Spleen (tissue), 7 donors: ENCODE data around the gene RIOX2.

Experiments used
- POLR2AphosphoS5 ChIP-seq, 3 donors: sonication (generic); formaldehyde crosslinking; IDR thresholded peaks; one replicate each; pipeline ENCODE4 v1.5.1; 2017; ENCODE audit warnings: antibody characterized with exemption in 3 of 3
- TF ChIP-seq, protein P1 (sequence below), 11 experiments: fragments of 200-600 bp in 7 of 11; fragments of 450-650 bp in 4 of 11; sonication (generic) in 4 of 11; IDR thresholded peaks in 8 of 11; conservative IDR thresholded peaks in 3 of 11; 1 replicate in 7 of 11; 2 replicates in 4 of 11; pipeline versions ENCODE4 v1.4.0 to v1.8.0; 2016 to 2021; ENCODE audit warnings: antibody characterized with exemption in 11 of 11, inconsistent platforms in 4 of 11, mild to moderate bottlenecking in 1 of 11
- donor health status: DM: no; HTN: no; CAD: no; lungs with moderate emphysema.
- donor health status: DM: no; HTN: no; CAD: no.
- donor health status: DM: no; HTN: no; CAD: no.

DNA sequence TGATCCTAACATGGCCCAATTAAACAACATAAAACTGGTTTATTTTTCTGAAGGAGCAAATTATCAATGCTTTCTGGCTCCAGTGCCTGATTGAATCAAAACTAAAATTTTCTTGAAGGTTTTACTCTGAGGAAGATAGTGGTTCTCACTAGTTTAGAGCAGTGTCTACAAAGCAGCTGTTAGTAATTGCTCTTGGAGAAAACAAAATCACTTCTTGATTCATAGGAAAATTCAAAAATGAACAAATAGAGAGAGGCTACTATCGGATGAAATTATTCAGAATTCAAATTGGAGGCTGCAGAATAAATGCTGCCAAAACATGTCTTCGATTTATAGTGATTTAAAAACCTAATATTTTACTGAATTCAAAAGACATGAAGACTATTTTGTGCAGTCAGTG lies 15.1 kb upstream of the RIOX2 start:
- TF ChIP-seq, protein P1, sequence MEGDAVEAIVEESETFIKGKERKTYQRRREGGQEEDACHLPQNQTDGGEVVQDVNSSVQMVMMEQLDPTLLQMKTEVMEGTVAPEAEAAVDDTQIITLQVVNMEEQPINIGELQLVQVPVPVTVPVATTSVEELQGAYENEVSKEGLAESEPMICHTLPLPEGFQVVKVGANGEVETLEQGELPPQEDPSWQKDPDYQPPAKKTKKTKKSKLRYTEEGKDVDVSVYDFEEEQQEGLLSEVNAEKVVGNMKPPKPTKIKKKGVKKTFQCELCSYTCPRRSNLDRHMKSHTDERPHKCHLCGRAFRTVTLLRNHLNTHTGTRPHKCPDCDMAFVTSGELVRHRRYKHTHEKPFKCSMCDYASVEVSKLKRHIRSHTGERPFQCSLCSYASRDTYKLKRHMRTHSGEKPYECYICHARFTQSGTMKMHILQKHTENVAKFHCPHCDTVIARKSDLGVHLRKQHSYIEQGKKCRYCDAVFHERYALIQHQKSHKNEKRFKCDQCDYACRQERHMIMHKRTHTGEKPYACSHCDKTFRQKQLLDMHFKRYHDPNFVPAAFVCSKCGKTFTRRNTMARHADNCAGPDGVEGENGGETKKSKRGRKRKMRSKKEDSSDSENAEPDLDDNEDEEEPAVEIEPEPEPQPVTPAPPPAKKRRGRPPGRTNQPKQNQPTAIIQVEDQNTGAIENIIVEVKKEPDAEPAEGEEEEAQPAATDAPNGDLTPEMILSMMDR (IDR thresholded peaks at IDR 0.05 in 8 of 11, conservative IDR thresholded peaks at IDR 0.05 in 3 of 11): no peak
- TF ChIP-seq POLR2AphosphoS5 (IDR thresholded peaks at IDR 0.05): no peak
